Measurements from ENCODE around the gene CCNJL. TPM values are rescaled to one million over a fixed set of nuclear protein-coding genes. Genes with fewer than 3 reads are reported as not detected.

CCNJL gene
- total and polyA plus RNA-seq, 2 donors (not counting 1 experiment from before 2014, with no cell fraction given), result 0.03 to 0.67 TPM

DNA sequence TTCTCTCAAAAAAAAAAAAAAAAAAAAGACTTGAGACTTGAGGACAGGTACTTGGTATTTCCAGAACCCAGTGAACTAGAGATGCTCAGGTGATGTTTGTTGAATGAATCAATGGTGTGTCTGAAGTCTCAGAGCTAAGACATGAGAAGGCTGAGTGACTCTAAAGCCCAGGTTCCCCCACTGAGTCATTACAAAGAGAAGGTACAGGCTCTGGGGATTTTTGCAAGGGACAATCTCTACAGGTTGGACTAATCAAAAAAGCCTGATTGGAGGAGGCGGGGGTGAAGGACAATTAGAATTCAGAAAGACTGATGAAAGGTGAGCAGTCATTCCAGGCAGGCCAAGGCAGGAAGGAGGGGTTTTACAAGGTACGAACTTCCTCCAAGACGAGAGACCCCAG is 91.3 kb downstream of the CCNJL start:
- no peaks in the 10 kb centered on the region for H3K79me2 ChIP-seq (ENCODE audit: control insufficient read depth, insufficient read depth, low read length)
- H3K4me3 Mint-ChIP-seq, result no peak overlapping the region
- no peaks in the 10 kb centered on the region for H3K9me3 Mint-ChIP-seq (ENCODE audit: insufficient read depth)
- no peak overlapping the region for H3K27ac ChIP-seq (ENCODE audit: low read length in 2 of 2)
- CTCF ChIA-PET, result no interaction called here
- H3K36me3 ChIP-seq (replicated peaks in 1 of 2; ENCODE audit: control extremely low read depth in 1 of 2, control insufficient read depth in 1 of 2, extremely low read depth in 1 of 2, insufficient read depth in 2 of 2, low read length in 1 of 2), result no peaks in the 10 kb centered on the region
- no peak for DNase-seq
- no peak for TF ChIP-seq EZH2 (IDR thresholded peaks at IDR 0.05; ENCODE audit: borderline replicate concordance, insufficient read depth, low read depth, low read length, poor library complexity, severe bottlenecking)
- TF ChIP-seq, protein P1, sequence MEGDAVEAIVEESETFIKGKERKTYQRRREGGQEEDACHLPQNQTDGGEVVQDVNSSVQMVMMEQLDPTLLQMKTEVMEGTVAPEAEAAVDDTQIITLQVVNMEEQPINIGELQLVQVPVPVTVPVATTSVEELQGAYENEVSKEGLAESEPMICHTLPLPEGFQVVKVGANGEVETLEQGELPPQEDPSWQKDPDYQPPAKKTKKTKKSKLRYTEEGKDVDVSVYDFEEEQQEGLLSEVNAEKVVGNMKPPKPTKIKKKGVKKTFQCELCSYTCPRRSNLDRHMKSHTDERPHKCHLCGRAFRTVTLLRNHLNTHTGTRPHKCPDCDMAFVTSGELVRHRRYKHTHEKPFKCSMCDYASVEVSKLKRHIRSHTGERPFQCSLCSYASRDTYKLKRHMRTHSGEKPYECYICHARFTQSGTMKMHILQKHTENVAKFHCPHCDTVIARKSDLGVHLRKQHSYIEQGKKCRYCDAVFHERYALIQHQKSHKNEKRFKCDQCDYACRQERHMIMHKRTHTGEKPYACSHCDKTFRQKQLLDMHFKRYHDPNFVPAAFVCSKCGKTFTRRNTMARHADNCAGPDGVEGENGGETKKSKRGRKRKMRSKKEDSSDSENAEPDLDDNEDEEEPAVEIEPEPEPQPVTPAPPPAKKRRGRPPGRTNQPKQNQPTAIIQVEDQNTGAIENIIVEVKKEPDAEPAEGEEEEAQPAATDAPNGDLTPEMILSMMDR (IDR thresholded peaks at IDR 0.05), result no peak
- H3K27me3 ChIP-seq (replicated peaks in 1 of 4; ENCODE audit: control extremely low read depth in 1 of 4, control insufficient read depth in 3 of 4, insufficient read depth in 4 of 4, low read length in 3 of 4), result peaks cover 0 to 3% (median 0%) of the 10 kb centered on the region in 4 experiments
- no peak overlapping the region for H2AFZ ChIP-seq (ENCODE audit: insufficient read depth, low read depth, low read length, poor library complexity, severe bottlenecking)
- H3K4me2 ChIP-seq (replicated peaks; ENCODE audit: low read depth, low read length, poor library complexity, severe bottlenecking), result no peak overlapping the region
- H3K9ac ChIP-seq (ENCODE audit: low read length), result no peak overlapping the region
- intact Hi-C loops (cut with micrococcal nuclease), result no loop called here
- no peaks in the 10 kb centered on the region for H4K20me1 ChIP-seq (ENCODE audit: control insufficient read depth, insufficient read depth, low read length, poor library complexity, severe bottlenecking)
- no peaks in the 10 kb centered on the region for H3K4me1 ChIP-seq (ENCODE audit: control insufficient read depth in 2 of 2, insufficient read depth in 2 of 2, low read length in 2 of 2)
- H3K27me3 Mint-ChIP-seq, result peaks cover 10% of the 10 kb centered on the region
- POLR2A ChIA-PET, result no interaction called here
- ATAC-seq (ENCODE audit: low read depth), result no peak
- no peak overlapping the region for H3K27ac Mint-ChIP-seq
- no peak overlapping the region for H3K4me3 ChIP-seq (ENCODE audit: control extremely low read depth in 1 of 5, extremely low read depth in 1 of 5, insufficient read depth in 1 of 5, low read depth in 2 of 5, low read length in 4 of 5)
- no peaks in the 10 kb centered on the region for H3K4me1 Mint-ChIP-seq
- WGBS (ENCODE audit: insufficient coverage), result 78% methylated on average over 1 of the region's 3 CpGs
- H3K9me3 ChIP-seq (ENCODE audit: control extremely low read depth in 1 of 3, control insufficient read depth in 2 of 3, insufficient read depth in 1 of 3, low read length in 2 of 3), result no peaks in the 10 kb centered on the region

DNA sequence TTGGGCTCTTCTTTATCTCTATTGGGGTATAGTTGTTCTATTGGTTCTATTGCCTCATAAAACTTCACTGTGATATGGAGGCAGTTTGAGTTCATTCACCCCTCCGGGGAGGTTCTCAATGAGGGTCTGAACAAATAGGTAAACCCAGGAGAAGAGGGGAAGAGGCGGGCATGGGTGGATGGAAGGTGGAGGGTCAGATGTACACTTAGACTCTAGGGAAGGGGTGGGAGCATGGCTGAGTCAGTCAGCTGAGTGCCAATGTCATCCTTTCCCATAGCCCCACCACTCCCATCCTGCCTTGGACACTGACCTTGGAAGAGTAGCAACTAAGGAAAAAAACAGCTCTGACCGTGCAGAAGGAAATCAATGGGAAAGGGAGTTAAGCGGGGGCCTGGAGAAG is 93.0 kb downstream of the CCNJL start:
- no peak overlapping the region for H3K4me2 ChIP-seq (replicated peaks; ENCODE audit: low read depth, low read length, poor library complexity, severe bottlenecking)
- whole genome bisulfite sequencing (ENCODE audit: insufficient coverage), result 94% methylated on average over 2 of the region's 4 CpGs
- H3K36me3 ChIP-seq (replicated peaks in 1 of 2; ENCODE audit: control extremely low read depth in 1 of 2, control insufficient read depth in 1 of 2, extremely low read depth in 1 of 2, insufficient read depth in 2 of 2, low read length in 1 of 2), result no peaks in the 10 kb centered on the region
- no peak for ATAC-seq (ENCODE audit: low read depth)
- intact Hi-C loops (cut with micrococcal nuclease), result no loop called here
- no peak for DNase-seq
- Mint-ChIP-seq H3K27ac (no peak overlapping the region), H3K9me3 (ENCODE audit: insufficient read depth) (no peaks in the 10 kb centered on the region), H3K4me1 (no peaks in the 10 kb centered on the region), H3K27me3 (peaks cover 14% of the 10 kb centered on the region), H3K4me3 (no peak overlapping the region)
- H3K4me1 ChIP-seq (ENCODE audit: control insufficient read depth in 2 of 2, insufficient read depth in 2 of 2, low read length in 2 of 2), result no peaks in the 10 kb centered on the region
- no peaks in the 10 kb centered on the region for H3K79me2 ChIP-seq (ENCODE audit: control insufficient read depth, insufficient read depth, low read length)
- TF ChIP-seq EZH2 (IDR thresholded peaks at IDR 0.05; ENCODE audit: borderline replicate concordance, insufficient read depth, low read depth, low read length, poor library complexity, severe bottlenecking), result no peak
- TF ChIP-seq, protein P1 (IDR thresholded peaks at IDR 0.05), result no peak
- peaks cover 0 to 4% (median 0%) of the 10 kb centered on the region in 4 experiments for H3K27me3 ChIP-seq (replicated peaks in 1 of 4; ENCODE audit: control extremely low read depth in 1 of 4, control insufficient read depth in 3 of 4, insufficient read depth in 4 of 4, low read length in 3 of 4)
- no peak overlapping the region for H3K4me3 ChIP-seq (ENCODE audit: control extremely low read depth in 1 of 5, extremely low read depth in 1 of 5, insufficient read depth in 1 of 5, low read depth in 2 of 5, low read length in 4 of 5)
- no peak overlapping the region for H3K9ac ChIP-seq (ENCODE audit: low read length)
- POLR2A ChIA-PET, result no interaction called here
- CTCF ChIA-PET, result no interaction called here
- H2AFZ ChIP-seq (ENCODE audit: insufficient read depth, low read depth, low read length, poor library complexity, severe bottlenecking), result no peak overlapping the region
- no peak overlapping the region for H3K27ac ChIP-seq (ENCODE audit: low read length in 2 of 2)
- H4K20me1 ChIP-seq (ENCODE audit: control insufficient read depth, insufficient read depth, low read length, poor library complexity, severe bottlenecking), result no peaks in the 10 kb centered on the region
- H3K9me3 ChIP-seq (ENCODE audit: control extremely low read depth in 1 of 3, control insufficient read depth in 2 of 3, insufficient read depth in 1 of 3, low read length in 2 of 3), result no peaks in the 10 kb centered on the region

Data from B cell (primary cell).